ENCODE measurements around the gene RNF180. TPM values are rescaled to one million over a fixed set of nuclear protein-coding genes. Genes with fewer than 3 reads are reported as not detected.

Gene RNF180
- total and polyA plus RNA-seq, 10 of the 15 experiments (the other 5 are each of a cell fraction or from before 2014, with no cell fraction given): 0.16 to 1.2 (median 0.73) TPM

DNA sequence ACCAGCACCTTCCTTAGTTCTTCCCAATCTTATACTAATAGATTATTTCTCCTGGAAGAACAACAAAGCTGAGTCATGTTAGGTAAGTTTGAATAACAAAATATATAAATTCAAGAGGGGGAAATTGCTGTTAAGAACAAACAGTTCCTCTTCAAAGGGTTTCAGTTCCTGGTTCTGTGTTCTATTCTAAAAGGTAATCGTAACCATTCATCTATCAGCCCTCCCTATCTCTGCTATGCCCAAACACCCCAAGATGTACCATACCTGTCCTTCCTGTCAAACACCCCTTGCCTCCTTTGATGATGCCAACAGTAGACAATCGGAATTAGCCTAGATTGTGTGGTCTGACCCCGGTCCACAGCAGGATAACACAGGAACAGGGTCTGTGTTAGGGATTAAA, 4.2 kb upstream of the RNF180 start:
- Histone ChIP-seq H3K9ac (ENCODE audit: control insufficient read depth, insufficient read depth, low read length) (no peak overlapping the region), H4K20me1 (ENCODE audit: control insufficient read depth, insufficient read depth) (no peaks in the 10 kb centered on the region), H3K27me3 (replicated peaks in 1 of 2; ENCODE audit: control insufficient read depth in 2 of 2, insufficient read depth in 2 of 2, low read length in 1 of 2) (peaks cover 0 to 10% of the 10 kb centered on the region in 2 experiments), H3K36me3 (ENCODE audit: control insufficient read depth in 2 of 2, insufficient read depth in 2 of 2, low read length in 1 of 2) (no peaks in the 10 kb centered on the region), H3K4me2 (ENCODE audit: control insufficient read depth, insufficient read depth) (no peak overlapping the region), H3K9me3 (replicated peaks; ENCODE audit: control insufficient read depth, insufficient read depth, low read length) (no peaks in the 10 kb centered on the region; the same call in 2 of the 3 replicates), H3K79me2 (ENCODE audit: control insufficient read depth, insufficient read depth, low read length) (no peaks in the 10 kb centered on the region), H3K27ac (ENCODE audit: control insufficient read depth, insufficient read depth) (no peak overlapping the region), H2AFZ (ENCODE audit: control insufficient read depth, low read depth, low read length) (no peak overlapping the region), H3K4me3 (no peak overlapping the region), H3K4me1 (ENCODE audit: control insufficient read depth, insufficient read depth, low read length) (no peaks in the 10 kb centered on the region)
- DNase-seq (ENCODE audit: low read depth, low spot score) (no peak), ATAC-seq (peak; percentile 55), FAIRE-seq (no peak)
- ChIA-PET POLR2A (no interaction called here), SMC1A (ENCODE audit: uncharacterized antibody, unreplicated experiment) (interaction anchor here (1.1 to 2.0 kb wide), 4 partner anchors 9 to 44 kb away, joined by 3 to 10 read pairs (median 4); no protein-coding TSS in a partner anchor), CTCF (interaction anchor here (0.9 to 6.6 kb wide), 6 partner anchors 10 to 67 kb away, joined by 3 to 54 read pairs (median 4); no protein-coding TSS in a partner anchor), RAD21 (ENCODE audit: unreplicated experiment) (interaction anchor here (1.2 to 2.5 kb wide), 3 partner anchors 19 to 51 kb away, joined by 4 to 8 read pairs (median 5); no protein-coding TSS in a partner anchor)
- in situ Hi-C loops (cut with MboI): no loop called here
- WGBS (ENCODE audit: insufficient coverage, insufficient replicate concordance, low lambda C conversion rate, missing lambda C conversion rate): 2% methylated on average over 3 of the region's 3 CpGs
- intact Hi-C loops (cut with micrococcal nuclease; ENCODE audit: unreplicated experiment): no loop called here
- no TSS peak for BruUV-seq (replicated peaks)
- TF ChIP-seq IRF4 (IDR thresholded peaks at IDR 0.05; ENCODE audit: low read depth, low read length) (no peak), ZZZ3 (IDR thresholded peaks at IDR 0.05; ENCODE audit: control insufficient read depth, insufficient read length, low read depth) (no peak), JUND (IDR thresholded peaks at IDR 0.05; ENCODE audit: low read depth, low read length) (no peak), MTA3 (IDR thresholded peaks at IDR 0.05; ENCODE audit: borderline replicate concordance, low read length) (no peak), BMI1 (IDR thresholded peaks at IDR 0.05; ENCODE audit: borderline replicate concordance) (no peak), BACH1 (IDR thresholded peaks at IDR 0.05; ENCODE audit: borderline replicate concordance) (peak; percentile 66; the same call in 1 of the 2 replicates), BCL11A (IDR thresholded peaks at IDR 0.05; ENCODE audit: low read depth, low read length) (no peak), MYB (IDR thresholded peaks at IDR 0.05; ENCODE audit: borderline replicate concordance, low read depth, low read length) (no peak), TBL1XR1 (IDR thresholded peaks at IDR 0.05; ENCODE audit: low read depth, low read length) (no peak), RELA (IDR thresholded peaks at IDR 0.05; ENCODE audit: borderline replicate concordance, partially characterized antibody) (no peak), SMAD5 (IDR thresholded peaks at IDR 0.05; ENCODE audit: low read depth) (no peak), CBX3 (IDR thresholded peaks at IDR 0.05; ENCODE audit: borderline replicate concordance, low read depth) (no peak), EP300 (IDR thresholded peaks at IDR 0.05; ENCODE audit: borderline replicate concordance in 1 of 2, control insufficient read depth in 1 of 2, low read depth in 2 of 2, low read length in 2 of 2) (peak in 1 of 2 experiments; percentile 56; a peak in 1 of 4 replicates), CREM (IDR thresholded peaks at IDR 0.05; ENCODE audit: low read depth) (no peak), NFYA (IDR thresholded peaks at IDR 0.05; ENCODE audit: borderline replicate concordance, low read depth, low read length) (no peak), STAT1 (conservative IDR thresholded peaks at IDR 0.05) (no peak), MEF2A (IDR thresholded peaks at IDR 0.05; ENCODE audit: insufficient read depth, low read depth, low read length) (no peak)
- TF ChIP-seq, protein P1, sequence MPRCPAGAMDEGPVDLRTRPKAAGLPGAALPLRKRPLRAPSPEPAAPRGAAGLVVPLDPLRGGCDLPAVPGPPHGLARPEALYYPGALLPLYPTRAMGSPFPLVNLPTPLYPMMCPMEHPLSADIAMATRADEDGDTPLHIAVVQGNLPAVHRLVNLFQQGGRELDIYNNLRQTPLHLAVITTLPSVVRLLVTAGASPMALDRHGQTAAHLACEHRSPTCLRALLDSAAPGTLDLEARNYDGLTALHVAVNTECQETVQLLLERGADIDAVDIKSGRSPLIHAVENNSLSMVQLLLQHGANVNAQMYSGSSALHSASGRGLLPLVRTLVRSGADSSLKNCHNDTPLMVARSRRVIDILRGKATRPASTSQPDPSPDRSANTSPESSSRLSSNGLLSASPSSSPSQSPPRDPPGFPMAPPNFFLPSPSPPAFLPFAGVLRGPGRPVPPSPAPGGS (IDR thresholded peaks at IDR 0.05; ENCODE audit: borderline replicate concordance, insufficient read depth, low read depth, low read length, poor library complexity, severe bottlenecking): no peak
- TF ChIP-seq, protein P2, sequence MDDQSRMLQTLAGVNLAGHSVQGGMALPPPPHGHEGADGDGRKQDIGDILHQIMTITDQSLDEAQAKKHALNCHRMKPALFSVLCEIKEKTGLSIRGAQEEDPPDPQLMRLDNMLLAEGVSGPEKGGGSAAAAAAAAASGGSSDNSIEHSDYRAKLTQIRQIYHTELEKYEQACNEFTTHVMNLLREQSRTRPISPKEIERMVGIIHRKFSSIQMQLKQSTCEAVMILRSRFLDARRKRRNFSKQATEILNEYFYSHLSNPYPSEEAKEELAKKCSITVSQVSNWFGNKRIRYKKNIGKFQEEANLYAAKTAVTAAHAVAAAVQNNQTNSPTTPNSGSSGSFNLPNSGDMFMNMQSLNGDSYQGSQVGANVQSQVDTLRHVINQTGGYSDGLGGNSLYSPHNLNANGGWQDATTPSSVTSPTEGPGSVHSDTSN (IDR thresholded peaks at IDR 0.05; ENCODE audit: insufficient replicate concordance, low read depth, low read length): no peak
- TF ChIP-seq, protein P3, sequence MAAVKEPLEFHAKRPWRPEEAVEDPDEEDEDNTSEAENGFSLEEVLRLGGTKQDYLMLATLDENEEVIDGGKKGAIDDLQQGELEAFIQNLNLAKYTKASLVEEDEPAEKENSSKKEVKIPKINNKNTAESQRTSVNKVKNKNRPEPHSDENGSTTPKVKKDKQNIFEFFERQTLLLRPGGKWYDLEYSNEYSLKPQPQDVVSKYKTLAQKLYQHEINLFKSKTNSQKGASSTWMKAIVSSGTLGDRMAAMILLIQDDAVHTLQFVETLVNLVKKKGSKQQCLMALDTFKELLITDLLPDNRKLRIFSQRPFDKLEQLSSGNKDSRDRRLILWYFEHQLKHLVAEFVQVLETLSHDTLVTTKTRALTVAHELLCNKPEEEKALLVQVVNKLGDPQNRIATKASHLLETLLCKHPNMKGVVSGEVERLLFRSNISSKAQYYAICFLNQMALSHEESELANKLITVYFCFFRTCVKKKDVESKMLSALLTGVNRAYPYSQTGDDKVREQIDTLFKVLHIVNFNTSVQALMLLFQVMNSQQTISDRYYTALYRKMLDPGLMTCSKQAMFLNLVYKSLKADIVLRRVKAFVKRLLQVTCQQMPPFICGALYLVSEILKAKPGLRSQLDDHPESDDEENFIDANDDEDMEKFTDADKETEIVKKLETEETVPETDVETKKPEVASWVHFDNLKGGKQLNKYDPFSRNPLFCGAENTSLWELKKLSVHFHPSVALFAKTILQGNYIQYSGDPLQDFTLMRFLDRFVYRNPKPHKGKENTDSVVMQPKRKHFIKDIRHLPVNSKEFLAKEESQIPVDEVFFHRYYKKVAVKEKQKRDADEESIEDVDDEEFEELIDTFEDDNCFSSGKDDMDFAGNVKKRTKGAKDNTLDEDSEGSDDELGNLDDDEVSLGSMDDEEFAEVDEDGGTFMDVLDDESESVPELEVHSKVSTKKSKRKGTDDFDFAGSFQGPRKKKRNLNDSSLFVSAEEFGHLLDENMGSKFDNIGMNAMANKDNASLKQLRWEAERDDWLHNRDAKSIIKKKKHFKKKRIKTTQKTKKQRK (IDR thresholded peaks at IDR 0.05; ENCODE audit: low read depth, low read length): no peak
